NCI-H1436 treated with DMSO at 0.1 percent for 48 hours (cell line): Measurements from ENCODE around the gene SLC38A11.
"Not testable (repeated sequence)": the region's sequence is repeated elsewhere in the genome, so short reads cannot be mapped to it uniquely, and the experiment has no call there.

Source experiments
- DNase-seq: peaks from one replicate; lab custom pipeline; 2025; lab: John Stamatoyannopoulos, UW

SLC38A11 gene

GRCh38 chr2:164954954-164955701 lies at the start of gene SLC38A11:
Gene SLC38A11 (minus strand): TSS chr2:164955525. CDS start chr2:164955247, 278 bp downstream.
- DNase-seq, result no peak

- DNase-seq, result no peak
These were observed 48.3 kb upstream of the SLC38A11 start for GRCh38 chr2:165003443-165004130.

GRCh38 chr2:165002638-165003037 lies 47.3 kb upstream of the SLC38A11 start:
- no peak for DNase-seq

GRCh38 chr2:164994664-164995299 lies 39.5 kb upstream of the SLC38A11 start:
- DNase-seq, result not testable (repeated sequence)

- no peak for DNase-seq
These were observed 38.1 kb upstream of the SLC38A11 start for GRCh38 chr2:164993287-164994016.

DNA sequence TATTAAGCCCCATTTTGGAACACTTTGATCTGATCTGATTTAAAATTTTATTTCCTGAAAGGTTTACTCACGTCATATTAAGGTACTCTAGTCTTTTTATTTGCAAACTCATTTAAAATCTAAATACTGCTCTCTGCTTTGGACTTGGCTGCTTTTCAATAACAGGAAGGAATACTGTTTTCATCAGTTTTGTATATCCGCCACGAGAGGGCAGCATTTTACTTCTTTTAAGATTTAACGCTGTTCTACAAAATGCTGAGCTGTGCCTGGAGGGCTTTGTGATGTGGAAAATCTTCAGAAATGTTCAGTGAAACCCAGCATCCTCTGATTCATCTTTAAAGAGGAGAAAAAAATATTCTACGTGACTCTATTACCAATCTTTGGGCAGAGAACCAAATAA lies 37.5 kb upstream of the SLC38A11 start:
- DNase-seq, result peak; percentile 51

- not testable (repeated sequence) for DNase-seq
These were observed 36.7 kb upstream of the SLC38A11 start for GRCh38 chr2:164992093-164992454.

DNA sequence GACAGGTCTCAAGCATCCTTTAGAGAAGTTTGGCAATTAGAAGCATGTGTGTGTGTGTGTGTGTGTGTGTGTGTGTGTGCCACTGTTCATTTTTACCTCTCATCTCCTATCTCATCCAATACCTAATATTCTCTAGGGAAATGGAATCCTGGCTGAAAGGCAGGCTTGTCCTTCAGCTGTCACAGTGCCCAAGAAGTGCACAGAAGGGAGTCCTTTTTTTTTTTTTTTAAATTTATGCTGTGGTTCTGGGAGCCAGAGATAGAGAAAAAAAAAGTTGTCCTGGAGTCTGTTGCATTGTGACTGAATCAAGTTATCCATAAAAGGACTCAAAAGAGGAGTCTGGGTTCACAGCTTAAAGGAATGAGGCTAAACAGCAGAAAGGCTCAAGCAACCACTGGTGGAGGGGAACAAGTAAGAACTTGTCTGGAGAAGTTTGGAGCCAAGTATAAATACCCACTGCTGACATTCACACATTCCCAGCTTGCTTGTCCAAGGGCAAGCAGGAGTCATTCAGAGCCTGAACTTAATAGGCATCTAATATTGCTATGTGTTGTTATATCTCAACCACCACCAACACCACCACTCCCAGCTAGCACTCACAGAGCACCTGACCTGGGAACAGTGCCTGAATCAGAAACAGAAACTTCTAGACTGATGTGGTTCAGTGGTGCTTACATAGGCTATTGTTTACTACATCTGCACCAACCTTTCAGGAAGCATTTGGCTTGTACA lies 36.2 kb upstream of the SLC38A11 start:
- DNase-seq, result not testable (repeated sequence)

- DNase-seq, result not testable (repeated sequence)
These were observed 35.6 kb upstream of the SLC38A11 start for GRCh38 chr2:164990953-164991352.

GRCh38 chr2:164988805-164989204 lies 33.5 kb upstream of the SLC38A11 start:
- not testable (repeated sequence) for DNase-seq

DNA sequence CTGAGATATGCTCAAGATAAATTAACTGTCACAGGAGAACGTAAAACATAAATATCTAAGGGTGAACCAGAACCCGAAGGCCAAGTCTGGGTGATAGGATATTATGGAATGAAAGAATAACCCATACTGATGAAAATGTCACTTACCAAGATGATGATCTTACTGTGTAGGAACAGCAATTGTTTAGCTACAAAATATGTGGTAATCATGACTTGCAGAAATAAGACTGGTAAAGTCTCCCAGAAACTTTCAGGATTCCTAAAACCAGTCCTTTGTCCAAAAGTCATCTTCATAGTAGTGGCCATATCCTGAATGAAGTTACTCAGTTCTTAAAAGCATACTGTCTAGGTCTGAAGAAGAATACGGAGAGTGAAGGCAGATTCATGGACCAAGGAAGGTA lies 30.7 kb upstream of the SLC38A11 start:
- not testable (repeated sequence) for DNase-seq

GRCh38 chr2:164984428-164984827 lies 29.1 kb upstream of the SLC38A11 start:
- DNase-seq, result no peak

GRCh38 chr2:164981217-164981990 lies 26.1 kb upstream of the SLC38A11 start:
- no peak for DNase-seq

GRCh38 chr2:164980688-164981087 lies 25.4 kb upstream of the SLC38A11 start:
- DNase-seq, result not testable (repeated sequence)

- DNase-seq, result no peak
These were observed 23.8 kb upstream of the SLC38A11 start for GRCh38 chr2:164979113-164979512.

- DNase-seq, result not testable (repeated sequence)
These were observed 21.6 kb upstream of the SLC38A11 start for GRCh38 chr2:164976875-164977470.

- DNase-seq, result no peak
These were observed 21.0 kb upstream of the SLC38A11 start for GRCh38 chr2:164976301-164976700.

GRCh38 chr2:164975891-164976290 lies 20.6 kb upstream of the SLC38A11 start:
- no peak for DNase-seq

GRCh38 chr2:164974221-164974620 lies 18.9 kb upstream of the SLC38A11 start:
- DNase-seq, result no peak

- no peak for DNase-seq
These were observed 16.9 kb upstream of the SLC38A11 start for GRCh38 chr2:164972216-164972615.
